NCI-H2081 (cell line): Measurements from ENCODE around the gene NPAS2.

Experiments used
- DNase-seq, 2 experiments: peaks; one replicate each; lab custom pipeline; 2025; lab: John Stamatoyannopoulos, UW

The NPAS2 gene

DNA sequence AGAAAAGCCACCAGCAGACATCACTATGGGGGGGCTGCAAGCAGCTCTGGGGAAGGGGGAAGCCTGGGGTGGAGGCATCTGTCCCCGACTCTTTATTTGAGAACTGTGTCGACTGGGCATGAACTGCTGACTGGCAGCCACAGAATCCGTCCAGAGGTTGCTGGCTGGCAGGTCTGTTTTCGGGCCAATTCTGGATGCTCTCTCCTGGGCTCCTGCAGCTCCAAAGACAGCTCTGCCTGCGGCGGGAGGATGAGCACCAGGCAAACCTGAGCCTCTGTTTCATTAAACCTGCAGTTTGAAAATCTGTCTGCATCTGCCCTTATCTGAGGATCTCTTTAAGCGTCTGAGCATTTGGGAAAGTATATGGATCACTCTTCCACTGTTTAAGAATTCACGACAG, 147.8 kb downstream of the NPAS2 start:
- DNase-seq, result no peak

DNA sequence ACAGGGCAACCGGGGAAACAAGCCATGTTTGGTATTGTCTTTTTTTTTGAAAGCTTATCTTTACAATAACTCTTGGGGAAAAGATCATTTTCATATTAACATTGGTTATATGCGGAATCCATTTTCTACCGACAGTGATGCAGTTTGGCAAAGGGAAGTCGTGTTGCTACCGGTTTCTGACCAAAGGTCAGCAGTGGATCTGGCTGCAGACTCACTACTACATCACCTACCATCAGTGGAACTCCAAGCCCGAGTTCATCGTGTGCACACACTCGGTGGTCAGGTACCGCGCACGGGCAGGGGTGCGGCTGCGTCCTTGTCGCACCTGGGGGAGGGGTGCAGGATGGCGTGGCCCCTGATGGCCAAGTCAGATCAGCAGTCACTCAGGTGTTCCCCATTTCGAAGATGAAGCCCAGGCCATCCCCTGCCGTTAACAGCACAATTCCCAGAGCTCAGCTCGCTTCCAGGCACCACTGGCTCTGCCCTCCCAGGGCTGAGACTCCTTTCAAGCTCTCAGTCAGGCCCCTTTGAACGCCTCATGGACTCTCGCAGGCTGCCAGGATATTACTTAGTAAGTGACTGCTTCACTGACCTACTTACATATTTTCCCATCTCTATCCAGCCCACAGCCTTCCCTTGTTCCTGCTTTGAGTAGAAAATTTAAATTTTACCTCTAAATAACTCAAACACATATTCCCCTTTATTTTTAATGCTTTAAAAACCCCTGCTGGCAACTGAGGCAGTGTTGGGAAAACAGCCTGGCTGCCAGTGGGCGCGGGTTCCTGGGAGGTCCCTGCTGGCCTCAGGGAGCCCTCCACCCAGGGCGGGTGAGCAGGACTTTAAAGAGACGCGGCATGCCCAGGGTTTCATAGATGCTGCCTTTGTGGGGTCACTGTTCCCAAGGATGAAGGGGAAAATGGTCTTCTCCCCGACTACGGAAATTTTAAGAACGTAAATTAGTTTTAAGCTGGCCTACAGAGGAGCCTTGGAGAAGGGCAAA, 148.5 kb downstream of the NPAS2 start:
- no peak for DNase-seq

DNA sequence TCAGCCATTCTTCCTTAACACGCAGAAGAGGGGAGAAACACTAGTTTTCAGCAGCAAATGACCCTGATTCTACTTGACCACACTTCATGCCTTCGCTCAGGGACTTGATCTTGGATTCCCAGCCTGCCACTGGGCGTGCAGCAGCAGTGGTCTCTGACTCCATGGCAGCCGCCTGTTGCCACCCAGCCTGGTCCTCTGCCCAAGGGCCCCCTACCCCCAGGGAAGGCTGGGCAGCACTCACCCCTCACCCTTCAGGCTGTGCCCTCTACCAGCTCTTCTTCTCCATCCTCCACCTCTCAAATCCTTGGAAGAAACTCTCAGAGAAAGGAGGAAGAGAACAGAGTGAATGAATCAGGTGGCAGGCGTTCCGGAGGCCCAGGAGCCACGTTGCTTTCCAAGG, 150.1 kb downstream of the NPAS2 start:
- DNase-seq, result no peak

DNA sequence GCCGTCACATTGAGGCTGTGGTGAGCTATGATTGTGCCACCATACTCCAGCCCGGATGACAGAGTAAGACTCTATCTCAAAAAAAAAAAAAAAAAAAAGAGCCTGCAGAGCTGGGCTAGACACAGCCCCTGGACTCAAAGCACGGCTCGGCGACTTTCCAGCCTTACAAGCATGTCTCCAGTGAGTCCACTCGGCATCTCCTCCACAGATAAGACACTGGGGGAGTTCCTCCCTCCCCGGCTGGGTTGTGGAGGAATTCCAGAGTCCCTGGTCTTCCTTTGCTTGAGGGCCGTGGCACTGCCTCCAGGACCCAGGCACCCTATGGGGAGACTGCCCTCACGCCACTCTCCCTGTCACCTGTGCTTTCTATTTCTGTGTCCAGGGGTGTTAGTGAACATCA, 151.3 kb downstream of the NPAS2 start:
- DNase-seq, result no peak

DNA sequence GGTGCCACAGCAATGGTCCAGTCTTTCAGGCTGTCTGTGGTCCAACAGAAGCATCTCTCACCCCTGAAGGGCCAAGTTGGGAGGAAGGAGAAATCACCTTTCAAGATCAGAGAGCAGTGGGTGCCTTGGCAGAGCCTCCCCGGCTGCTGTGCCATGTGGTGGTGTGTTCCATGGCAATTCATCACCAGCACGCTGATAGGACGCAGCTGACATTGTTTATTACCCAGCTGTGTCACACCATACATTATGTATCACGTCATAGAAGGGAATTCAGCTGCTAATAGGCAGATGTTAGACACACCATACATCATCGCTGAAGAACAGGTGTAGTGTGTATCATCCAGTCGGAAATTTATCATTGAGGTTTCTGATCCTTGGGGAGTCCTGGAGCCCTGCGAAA, 152.5 kb downstream of the NPAS2 start:
- DNase-seq, result no peak

DNA sequence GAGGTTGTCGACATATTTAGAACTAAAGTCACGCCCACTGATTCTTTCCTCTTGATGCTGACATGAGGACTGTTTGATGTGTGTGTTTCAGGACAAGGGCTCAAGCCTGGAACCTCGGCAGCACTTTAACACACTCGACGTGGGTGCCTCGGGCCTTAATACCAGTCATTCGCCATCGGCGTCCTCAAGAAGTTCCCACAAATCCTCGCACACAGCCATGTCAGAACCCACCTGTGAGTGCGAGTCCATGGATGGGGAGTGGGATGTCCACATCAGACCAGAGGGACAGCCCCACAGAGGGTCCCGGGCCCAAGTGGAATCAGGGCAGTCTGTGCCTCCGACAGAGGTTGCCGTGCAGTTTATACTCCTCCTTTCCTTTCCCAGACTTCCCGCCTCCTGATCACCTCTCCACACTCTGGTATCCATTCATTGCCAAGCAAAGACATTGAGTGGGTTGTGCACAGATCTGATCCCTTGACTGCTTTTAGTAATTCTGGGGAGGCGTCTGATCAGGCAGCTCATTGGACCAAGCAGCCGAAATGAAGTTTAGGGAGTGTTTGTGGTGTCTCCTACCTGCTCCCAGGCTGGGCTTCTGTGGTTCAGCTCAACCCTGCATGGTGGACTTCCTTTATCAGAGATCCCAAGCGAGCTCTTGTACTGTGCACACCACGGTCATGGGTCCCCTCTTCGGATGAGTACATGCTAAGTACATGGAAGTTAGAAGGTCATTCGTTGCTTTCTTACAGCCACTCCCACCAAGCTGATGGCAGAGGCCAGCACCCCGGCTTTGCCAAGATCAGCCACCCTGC, 155.0 kb downstream of the NPAS2 start:
- DNase-seq, result no peak

DNA sequence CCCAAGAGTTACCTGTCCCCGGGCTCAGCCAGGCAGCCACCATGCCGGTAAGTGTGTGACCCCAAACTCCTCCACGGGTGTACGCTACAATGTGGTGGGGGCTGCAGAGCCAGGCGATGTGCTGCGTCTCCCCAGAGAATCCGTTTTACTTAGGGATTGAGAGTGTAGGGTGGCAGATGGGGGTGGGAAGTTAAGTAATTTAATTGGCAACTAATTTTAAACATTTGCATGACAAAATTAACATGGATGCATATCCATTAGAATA, 155.5 kb downstream of the NPAS2 start:
- no peak for DNase-seq

DNA sequence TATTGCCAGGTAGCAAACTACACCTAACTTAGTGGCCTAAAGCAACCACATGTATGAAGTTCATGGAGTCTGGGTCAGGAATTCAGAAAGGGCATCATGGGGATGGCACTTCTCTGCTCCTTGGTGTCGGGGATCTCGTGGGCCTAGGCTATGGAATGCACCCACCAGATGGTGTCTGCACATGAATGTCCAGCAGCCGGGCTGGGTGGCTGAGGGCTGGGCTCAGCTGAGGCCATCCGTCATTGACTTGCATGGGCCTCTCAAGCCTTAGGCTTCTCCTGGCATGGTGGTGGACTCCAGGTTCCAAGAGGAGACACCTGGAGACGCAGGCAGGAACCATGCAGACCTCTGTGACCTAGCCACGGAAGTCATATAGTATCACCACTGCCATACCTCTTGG, 156.1 kb downstream of the NPAS2 start:
- no peak for DNase-seq

DNA sequence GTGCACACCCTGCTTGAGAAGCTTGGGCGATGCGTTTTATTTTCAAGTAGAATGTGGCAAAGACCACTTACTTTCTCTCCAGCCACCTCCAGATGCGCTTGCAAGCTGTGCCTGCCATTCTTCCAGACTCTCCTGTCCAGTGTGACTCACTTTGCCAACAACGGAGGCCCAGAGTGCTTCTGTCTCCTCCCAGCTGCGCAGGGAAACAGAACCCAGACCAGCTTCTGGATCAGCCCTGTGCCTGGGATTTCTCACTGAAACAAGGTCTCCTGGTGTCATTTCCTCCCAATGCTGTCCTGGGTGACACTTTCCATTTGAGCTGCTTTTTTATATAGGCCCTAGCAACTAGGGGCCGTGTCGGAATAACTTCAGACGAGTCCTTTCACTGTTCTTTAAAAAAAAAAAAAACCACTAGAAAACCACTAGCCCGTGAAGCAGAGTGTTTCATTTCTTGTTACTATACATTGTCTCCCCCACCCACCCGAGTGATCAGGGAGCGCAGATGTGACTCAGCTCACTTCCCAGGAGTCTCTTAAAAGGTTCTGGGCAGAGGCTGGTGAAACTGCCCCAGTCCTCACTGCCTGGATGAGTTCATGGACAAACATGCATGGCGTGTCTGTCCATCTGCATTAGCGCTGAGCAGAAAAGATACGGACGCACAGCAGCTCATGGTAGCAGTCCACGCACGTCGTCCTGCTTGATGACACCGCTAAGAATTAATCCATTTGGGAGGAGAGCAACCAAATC, 156.9 kb downstream of the NPAS2 start:
- no peak for DNase-seq

DNA sequence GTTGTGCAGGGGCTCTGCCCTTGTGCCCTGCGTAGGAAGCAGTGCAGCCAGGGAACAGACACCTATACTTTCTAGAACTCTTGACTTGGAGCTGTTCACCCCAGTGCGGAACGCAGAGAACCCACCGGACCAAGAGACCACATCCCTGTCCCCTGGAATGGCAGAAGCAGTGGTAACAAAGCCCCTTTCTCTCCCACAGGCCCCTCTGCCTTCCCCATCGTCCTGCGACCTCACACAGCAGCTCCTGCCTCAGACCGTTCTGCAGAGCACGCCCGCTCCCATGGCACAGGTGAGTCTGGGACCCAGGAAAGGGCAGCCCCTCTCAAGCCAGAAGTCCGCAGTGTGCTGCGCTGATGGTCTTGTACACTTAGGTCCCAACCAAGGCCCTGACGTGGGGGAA, 157.6 kb downstream of the NPAS2 start:
- DNase-seq, result no peak

DNA sequence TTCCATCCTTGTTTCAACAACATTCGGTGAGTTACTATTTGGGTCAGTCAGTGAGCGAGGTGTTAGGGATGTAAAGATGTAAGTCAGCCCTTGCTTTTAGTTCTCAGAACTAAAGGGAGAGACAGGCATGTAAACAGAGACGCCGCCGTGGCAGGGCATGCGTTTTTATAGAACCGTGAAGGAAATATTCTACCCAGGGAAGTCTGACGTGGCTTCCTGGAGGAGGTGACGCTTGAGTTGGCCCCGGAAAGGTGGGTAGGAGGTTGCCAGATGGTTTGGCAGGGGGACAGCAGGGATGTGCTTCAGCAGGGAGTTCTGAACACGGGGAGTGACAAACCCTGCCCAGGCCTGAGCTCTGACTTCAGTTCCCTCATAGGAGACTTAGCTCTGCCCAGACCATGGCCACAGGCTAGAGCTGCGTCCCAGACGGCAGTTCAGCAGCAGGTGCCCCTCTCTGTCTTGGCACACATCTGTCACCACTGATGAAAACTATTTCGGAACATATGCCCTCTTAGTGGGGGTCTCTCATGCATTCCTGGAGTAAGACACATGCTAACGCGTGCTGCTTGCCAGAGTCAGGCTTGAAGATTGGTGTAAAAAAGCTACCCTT, 158.7 kb downstream of the NPAS2 start:
- DNase-seq, result no peak

DNA sequence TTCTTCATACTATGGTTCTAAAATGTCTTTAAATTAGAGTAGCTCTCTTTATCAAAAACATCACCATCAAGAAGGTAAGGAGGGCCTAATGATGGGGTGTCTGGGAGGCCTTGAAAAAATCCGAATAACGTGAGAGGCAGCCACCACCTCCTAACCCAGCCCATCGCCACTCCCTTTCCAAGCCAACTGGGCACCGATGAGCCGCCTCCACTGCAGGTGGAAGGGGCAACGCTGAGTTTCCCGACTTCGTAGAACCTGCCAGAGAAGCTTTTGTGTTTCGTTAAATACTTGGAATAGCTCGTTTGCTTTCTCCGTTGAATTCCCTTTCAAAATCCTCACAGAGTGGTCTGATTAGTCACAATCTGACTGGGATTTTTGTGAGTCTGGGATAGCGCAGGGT, 160.1 kb downstream of the NPAS2 start:
- no peak for DNase-seq

DNA sequence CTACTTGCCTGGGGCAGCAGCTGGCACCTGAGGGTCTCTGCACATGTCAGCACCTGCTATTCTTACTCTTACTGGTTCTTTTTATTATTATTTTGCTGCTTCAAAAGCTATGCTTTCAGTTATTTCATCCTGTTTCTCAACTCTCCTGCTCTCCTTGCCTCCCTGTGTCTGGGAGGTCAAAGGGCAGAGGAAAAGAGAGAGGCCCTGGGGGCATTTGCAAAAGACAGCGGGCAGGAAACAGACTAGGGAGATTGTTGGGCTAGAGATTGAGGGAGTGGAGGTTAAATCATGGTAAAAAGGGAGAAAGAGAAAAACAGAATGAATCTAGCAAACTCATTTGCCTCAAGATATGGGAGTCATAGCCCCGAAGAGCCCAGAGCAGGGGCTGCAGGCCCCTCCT, 161.1 kb downstream of the NPAS2 start:
- DNase-seq, result no peak

DNA sequence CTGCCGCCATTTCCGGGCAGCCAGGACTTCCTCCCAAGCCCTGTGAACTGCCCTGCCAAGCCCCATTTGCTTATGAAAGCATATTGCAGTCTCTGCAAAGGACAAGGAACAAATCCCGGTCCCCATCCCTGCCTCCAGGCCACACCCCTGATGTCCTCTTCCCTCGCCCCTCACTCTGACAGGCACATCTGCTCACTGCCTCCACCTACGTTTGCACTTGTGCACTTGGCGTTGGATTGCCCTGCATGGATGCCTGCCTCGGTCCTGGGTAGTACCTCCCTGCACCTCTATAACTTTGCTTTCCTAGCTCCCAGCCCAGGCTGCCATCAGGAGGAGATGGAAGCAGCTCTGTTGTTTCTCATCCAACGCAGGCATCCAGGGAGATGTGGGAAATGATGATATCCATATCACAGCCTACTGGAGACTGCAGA, 162.5 kb downstream of the NPAS2 start:
- no peak for DNase-seq

DNA sequence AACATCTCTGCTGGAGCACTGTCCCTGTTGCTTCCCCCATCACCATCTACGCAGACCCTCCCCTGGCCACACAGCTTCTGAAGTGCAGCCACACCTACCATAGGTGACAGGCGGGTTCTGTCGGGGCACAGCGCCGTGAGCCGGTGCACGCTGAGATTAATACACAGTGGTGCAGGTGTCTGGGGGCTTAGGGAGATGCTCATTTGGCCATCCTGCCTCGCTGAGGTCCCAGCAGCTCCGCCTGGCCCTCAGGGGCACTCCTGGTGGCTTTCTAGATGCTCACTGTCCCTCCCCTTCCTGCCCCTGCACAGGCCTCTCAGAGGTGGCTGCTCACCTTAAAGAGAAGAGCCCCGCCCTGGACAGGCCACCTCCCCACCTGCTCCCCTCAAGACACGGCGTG, 163.3 kb downstream of the NPAS2 start:
- DNase-seq, result no peak

DNA sequence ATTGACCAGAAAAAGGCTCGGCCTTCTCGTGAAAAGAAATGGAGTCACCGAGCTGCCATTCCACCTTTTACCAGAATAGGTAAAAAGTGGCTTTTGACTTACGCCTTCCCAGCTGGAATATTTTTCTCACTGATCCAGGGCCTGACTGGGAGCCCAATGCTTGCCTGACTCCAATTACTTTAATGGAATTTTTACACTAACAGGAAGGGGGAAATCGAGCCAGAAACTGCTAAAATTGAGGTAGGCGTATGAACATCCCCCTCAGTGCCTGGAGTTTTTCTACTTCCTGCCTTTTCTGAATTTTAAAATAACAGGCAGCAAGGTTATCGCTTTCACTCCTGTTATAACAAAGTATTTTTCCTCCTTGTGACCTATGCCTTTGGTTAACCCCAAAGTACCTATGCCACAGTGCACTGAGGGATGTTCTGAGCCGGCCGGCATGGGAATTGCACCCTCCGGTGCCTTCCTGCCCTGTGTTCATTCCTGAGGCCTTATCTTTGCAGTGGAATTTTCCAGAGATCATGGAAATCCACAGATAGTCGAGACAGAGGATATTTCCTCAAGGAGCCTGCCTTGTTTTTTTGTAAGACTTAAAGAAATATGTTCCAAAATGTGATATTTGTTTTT, 163.9 kb downstream of the NPAS2 start:
- DNase-seq, result no peak

DNA sequence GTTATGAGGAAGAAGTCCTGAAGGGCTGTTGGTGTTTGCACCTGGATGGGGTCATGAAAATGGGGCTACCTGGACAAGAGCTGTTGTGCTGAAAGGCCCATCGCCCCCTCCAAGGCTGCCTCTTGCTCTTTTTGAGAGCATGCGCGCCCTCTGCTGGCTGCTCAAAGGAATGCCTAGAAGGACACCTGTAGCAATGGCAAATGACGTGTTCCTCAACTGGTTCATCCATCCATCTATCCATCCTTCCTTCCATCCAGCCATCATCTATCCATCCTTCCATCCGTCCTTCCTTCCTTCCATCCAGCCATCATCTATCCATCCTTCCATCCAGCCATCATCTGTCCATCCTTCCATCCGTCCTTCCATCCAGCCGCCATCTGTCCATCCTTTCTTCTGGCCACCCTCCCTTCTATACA, 165.0 kb downstream of the NPAS2 start:
- peak; percentile 51 to 77 for DNase-seq

DNA sequence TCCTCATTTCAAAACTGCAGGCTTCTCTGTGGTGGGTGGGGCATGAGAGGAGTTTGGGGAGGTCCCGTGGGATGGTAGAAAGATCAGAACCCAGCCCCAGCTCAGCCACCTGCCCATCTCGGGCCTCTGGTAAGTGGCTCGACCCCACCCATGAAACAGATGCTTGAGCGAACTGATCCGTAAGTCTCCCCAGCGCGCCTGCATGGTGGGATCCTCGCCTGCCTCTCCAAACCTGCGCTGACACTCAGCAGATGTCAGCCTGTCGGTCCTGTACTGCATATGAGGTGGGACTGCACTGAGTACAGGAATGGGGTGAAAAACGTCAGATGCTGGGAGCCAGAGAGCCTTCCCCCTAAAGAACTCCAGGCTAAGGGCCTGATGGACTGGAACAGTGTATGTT, 166.2 kb downstream of the NPAS2 start:
- no peak for DNase-seq

DNA sequence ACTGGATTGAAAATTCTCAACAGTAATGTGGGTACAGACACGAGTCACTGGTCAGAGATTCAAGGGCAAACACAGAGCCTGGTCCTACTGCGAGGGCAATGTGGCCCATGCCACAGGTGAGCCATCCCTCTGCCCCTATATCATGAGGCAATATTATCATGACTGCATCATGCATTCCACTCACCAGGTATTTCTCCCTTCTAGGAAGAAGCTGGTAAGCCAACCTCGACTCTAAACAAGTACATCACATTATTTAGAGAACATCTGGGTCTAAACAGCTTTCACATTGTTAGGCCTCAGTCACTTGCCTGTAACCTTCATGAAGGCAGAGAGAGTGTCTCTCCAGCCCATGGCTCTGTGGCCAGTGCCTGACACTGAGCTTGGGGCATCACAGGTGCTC, 167.6 kb downstream of the NPAS2 start:
- DNase-seq, result no peak

DNA sequence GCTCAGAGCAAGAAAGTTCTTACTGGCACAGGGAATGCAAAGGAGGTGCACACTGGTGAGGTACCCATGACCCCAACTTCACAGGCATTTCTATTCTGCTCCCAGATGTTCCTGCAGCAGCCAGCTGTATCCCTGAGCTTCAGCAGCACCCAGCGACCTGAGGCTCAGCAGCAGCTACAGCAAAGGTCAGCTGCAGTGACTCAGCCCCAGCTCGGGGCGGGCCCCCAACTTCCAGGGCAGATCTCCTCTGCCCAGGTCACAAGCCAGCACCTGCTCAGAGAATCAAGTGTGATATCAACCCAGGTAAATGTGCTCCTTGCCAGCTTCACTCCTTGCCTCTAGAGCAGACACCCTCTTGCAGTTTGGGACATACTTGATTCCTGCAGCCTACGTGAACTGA, 168.0 kb downstream of the NPAS2 start:
- no peak for DNase-seq

DNA sequence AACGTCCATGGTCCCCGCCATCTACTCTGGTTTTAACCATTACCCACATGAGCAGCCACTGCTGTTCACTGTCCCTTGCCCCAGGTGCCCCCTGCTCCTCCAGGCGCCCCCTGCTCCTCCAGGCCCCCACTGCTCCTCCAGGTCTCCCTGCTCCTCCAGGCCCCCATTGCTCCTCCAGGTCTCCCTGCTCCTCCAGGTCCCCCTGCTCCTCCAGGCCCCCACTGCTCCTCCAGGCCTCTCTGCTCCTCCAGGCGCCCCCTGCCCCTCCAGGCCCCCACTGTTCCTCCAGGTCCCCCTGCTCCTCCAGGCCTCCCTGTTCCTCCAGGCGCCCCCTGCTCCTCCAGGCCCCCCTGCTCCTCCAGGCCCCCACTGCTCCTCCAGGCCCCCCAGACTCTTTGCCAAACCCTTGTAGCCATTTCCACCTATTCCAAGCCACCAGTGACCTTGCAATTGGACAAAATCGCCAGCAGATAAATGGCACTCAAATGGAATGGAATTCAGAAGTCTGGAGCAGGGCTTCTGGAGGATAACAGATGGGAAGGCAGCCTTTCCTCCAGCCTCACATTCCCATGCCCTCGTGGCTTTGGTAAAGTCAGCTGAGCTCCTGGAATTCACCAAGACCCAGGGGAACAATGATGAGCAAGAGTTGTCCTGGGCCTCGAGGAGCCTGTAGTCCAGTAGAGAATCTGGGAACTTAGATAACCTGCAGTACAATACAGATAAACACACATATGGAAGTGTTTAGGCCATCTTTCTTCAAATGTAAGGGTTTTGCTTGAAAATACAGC, 168.9 kb downstream of the NPAS2 start:
- no peak for DNase-seq
